GM13976 (cell line): Measurements from ENCODE around the gene CCNB1IP1.

Source experiments
- DNase-seq: peaks from one replicate; pipeline ENCODE4 v3.0.0; 2012; ENCODE audit warnings: low spot score
- in situ Hi-C: fragments of 300-500 bp; cut with MboI; formaldehyde crosslinking; loops from one replicate; pipeline ENCODE4 v1.12.0; 2022; ENCODE audit warnings: low sequenced_read_pairs, mixed read lengths, inconsistent platforms; ENCODE audit not compliant: unreplicated experiment
- TF ChIP-seq, protein P1 (sequence below): IDR thresholded peaks from 2 replicates; pipeline ENCODE4 v1.5.1; 2012; ENCODE audit warnings: borderline replicate concordance, mild to moderate bottlenecking; ENCODE audit not compliant: insufficient read depth; ENCODE audit errors: extremely low read depth, missing control alignments, control extremely low read depth

Gene CCNB1IP1

GRCh38 chr14:20332788-20333493 is at the start of gene CCNB1IP1:
TSS of gene CCNB1IP1 (minus strand) at chr14:20333279. CDS start at chr14:20316523, 16,756 bp downstream.
- in situ Hi-C loops: loop anchor here (25.0 kb wide), 1 partner anchor 529 kb away; no protein-coding TSS in a partner anchor
- TF ChIP-seq, protein P1, sequence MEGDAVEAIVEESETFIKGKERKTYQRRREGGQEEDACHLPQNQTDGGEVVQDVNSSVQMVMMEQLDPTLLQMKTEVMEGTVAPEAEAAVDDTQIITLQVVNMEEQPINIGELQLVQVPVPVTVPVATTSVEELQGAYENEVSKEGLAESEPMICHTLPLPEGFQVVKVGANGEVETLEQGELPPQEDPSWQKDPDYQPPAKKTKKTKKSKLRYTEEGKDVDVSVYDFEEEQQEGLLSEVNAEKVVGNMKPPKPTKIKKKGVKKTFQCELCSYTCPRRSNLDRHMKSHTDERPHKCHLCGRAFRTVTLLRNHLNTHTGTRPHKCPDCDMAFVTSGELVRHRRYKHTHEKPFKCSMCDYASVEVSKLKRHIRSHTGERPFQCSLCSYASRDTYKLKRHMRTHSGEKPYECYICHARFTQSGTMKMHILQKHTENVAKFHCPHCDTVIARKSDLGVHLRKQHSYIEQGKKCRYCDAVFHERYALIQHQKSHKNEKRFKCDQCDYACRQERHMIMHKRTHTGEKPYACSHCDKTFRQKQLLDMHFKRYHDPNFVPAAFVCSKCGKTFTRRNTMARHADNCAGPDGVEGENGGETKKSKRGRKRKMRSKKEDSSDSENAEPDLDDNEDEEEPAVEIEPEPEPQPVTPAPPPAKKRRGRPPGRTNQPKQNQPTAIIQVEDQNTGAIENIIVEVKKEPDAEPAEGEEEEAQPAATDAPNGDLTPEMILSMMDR: no peak
- peak; percentile 88 for DNase-seq

- DNase-seq: no peak
- TF ChIP-seq, protein P1: no peak
- in situ Hi-C loops: no loop called here
Observed at GRCh38 chr14:20382526-20382925, 49.4 kb upstream of the CCNB1IP1 start.

DNA sequence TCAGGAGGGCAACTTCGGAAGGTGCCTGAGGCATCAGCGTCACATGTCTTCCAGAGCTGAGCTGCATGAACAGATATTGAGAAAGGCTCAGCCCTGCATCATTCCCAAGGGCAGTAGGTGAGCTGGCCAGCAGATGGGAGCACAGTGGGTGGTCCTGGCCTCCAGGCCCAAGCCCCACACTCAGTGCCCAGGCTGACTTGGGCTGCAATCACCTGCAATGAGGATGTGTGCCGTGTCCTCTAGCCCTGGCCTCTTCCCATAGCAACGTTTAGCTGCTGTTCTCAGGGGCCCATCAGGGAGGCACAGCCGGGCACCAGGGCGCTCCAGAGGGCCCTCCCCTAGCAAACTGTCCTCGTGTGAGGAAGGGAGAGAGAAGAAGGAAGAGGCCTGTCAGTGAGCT is 48.3 kb upstream of the CCNB1IP1 start:
- in situ Hi-C loops: no loop called here
- DNase-seq: no peak
- TF ChIP-seq, protein P1: no peak

DNA sequence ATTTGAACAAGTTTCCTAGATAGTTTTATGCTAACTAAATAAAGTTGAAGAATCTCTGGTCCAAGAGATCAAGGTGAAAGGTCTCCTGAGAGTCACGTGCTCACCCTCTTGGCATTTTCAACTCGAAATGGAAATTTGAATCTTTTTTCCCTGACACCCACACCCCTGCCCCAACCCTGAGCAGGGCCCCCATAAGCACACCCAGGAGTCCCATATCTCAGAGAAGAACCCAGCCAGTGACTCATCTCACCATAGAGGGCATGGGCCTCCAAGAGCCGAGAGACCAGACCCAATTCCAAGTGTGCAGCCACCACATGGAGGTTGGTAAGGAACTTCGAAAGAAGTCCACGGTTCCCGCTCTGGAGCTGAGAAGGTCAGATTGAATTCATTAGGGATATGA is 47.6 kb upstream of the CCNB1IP1 start:
- in situ Hi-C loops: no loop called here
- TF ChIP-seq, protein P1: no peak
- DNase-seq: no peak

DNA sequence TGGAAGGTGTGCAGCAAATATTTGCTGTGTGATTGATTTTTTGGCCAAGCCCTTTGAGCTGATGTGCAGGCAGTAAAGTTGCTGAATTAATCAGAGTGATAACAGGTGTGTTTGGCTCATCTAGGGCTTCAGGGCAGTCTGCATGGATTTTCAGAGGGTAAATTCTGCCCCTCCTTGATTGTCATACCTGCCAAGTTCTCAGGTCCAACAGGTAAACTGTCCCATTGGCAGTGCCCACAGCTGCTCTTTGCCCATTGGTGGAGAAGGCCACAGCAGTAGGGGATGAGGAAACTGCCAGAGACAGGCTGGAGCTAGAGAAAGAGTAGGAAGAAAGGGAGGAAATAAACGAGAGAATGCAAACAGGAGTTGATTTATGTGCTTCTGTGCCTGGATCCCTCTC is 46.7 kb upstream of the CCNB1IP1 start:
- TF ChIP-seq, protein P1: no peak
- DNase-seq: no peak
- in situ Hi-C loops: no loop called here

GRCh38 chr14:20377171-20377570 is 44.1 kb upstream of the CCNB1IP1 start:
- TF ChIP-seq, protein P1: no peak
- in situ Hi-C loops: no loop called here
- no peak for DNase-seq
